Stimulated activated CD8-positive, alpha-beta memory T cell treated with anti-CD3 and anti-CD28 coated beads, Interleukin-15, amount 100 ng/mL, for 48 hours (primary cell): ENCODE measurements around the gene BRCA1.
"Not testable (repeated sequence)": the region's sequence is repeated elsewhere in the genome, so short reads cannot be mapped to it uniquely, and the experiment has no call there.

Source experiments
- DNase-seq, 2 donors: peaks; one replicate each; pipeline ENCODE4 v3.0.0-alpha.2; 2020; ENCODE audit warnings: low read depth in 2 of 2

Gene BRCA1

DNA sequence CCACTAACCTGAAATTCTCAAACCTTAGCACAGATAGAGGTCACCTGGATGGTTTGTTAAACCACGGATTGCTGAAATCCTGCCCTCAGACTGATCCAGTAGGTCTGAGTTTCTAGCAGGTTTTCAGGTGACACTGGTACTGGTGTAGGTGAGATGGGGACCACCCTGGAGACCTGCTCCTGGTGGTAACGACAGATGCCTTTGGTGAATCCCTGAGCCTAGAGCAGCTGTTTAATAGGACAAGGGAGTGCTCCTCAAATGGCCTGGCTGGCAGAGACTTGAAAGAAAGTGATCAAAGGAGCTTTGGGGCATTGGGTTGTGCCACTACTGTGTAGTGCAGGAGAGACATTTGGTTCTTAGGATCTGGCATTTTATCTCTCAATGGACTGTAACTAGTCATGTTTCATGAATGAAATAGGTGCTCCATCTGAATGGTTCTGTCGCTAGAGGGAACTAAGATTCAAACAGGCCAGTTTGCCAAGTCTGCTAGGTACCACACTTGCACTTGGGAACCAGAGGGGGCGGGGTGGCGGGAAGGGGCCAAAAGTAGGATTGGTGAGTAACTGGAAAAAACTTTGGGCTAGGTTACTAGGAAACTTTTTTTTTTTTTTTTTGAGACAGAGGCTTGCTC lies 121.5 kb downstream of the BRCA1 start:
- DNase-seq = no peak

- DNase-seq = not testable (repeated sequence)
Observed at GRCh38 chr17:43000894-43001293, 124.3 kb downstream of the BRCA1 start.

- no peak for DNase-seq
Observed at GRCh38 chr17:42999003-42999525, 126.1 kb downstream of the BRCA1 start.

DNA sequence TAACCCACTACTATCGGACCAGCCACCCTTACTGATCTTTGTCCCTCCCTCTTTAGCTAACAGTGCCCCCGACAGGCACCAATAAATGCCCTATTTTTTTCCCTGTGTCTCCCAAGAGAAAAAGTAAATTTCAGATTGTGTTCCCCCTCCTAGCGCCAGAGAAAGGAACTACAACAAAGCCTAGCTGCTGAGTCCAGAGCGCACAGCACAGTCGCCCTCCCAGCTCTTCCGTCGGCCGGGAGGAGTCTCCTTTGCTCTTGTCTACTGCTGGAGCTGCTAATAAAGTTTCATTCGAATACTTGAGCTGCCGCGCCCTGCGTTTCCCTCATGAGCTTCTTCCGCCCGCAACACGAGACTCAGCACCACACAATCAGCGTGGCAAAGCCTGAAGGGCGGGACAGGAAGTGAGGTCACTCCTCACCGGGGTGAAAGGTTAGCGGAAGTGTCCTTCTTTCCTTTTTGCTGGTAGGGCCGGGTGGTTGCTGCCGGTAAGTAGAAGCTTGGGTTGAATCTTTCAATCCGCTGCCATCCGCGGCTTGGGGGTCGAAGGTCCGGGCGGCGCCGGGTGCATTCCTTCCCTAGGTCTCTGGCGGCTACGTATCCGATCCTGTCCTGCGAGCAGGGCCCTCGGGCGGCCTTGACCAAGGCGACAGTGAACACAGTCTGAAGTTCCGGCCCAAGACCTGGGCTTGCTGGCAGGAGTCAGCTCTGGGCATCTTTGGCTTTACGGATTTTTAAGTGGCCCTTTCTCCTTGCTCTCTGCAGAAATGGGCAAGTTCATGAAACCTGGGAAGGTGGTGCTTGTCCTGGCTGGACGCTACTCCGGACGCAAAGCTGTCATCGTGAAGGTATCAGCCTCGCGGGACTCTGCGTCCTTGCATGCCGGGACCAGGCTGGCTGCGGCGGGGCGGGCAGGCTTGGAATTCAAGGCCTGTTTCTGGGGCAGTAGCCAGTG lies 126.9 kb downstream of the BRCA1 start, which contains the start of gene RPL27:
Gene RPL27, plus strand, starts transcription at position 436 of the 955 bp plus-strand sequence. Its CDS starts 332 bp downstream, at position 768.
- DNase-seq = peak; percentile 91 to 95

DNA sequence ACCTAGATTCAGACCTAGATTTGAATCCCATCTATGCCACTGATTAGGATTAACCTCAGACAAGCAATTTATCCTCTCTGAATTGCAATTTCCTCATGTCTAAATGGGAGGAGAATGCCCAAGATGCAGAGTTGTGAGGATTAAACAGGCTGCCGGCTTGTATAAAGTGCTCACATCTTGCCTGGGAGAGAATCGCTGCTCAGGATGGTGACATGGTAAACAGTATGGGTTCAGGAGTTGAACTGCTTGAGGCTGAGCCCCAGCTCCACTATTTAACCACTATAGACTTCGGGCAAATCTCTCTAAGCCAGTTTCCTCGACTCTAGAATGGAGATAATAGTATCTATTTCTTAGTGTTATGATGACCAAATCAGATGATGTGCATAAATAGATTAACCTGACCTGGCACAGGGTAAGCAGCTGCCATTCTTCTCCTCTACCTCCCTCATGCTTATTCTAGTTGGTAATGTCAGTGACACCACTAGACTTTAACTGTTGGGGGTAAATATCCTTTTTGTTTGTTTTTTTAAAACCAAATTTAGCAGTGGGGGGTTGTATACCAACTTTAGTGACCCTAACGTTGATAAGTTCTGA lies 127.7 kb downstream of the BRCA1 start:
- DNase-seq = no peak
